NCI-H1694 treated with DMSO at 0.1 percent for 48 hours (cell line): ENCODE measurements around the gene GPATCH4.

Source experiments
- DNase-seq: peaks from one replicate; lab custom pipeline; 2025; lab: John Stamatoyannopoulos, UW

GPATCH4 gene

DNA sequence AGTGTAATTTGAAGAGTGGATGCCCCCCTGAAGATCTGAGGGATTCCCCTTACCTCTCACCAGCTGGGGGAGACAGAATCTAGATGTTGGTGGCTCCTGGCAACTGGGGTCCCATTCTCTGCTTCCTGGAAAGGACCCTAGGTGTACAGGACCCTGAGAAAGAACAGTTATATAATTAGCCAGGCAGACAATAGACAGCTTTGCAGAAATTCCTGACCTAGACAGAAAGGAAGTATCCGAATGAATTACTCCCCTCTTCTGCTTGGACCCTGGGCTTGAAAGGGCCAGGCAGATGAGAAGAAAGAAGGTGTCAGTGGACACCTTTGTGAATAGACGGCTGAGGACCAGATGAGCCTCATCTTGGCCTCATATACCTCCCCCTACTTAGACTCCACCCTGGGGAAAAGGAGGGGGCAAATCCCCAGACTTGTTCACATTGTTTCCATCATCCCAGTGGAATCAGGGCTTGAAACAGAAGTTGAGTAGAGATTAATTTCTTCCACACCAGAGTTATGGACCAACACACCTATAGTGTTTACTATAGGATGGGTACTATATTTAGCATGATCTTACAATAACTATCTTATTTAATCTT is 27.1 kb downstream of the GPATCH4 start:
- DNase-seq = no peak

DNA sequence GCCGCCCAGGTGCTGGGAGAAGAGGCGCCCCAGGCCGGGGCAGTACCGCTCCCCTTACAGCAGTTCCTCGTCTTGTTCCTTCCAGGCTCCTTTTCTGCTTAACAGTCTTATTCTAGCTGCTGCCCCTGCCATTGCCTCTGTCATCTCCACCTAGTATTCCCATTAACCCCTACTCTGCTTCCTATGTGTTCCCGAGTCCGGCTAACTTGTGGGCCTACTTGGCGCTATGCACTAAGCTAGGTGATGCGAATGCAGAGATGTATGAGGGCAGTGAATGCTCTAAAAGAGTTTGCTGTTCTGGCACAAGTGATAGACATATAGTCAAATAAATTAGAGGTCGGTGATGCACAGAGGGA is 28.6 kb downstream of the GPATCH4 start:
- no peak for DNase-seq

DNA sequence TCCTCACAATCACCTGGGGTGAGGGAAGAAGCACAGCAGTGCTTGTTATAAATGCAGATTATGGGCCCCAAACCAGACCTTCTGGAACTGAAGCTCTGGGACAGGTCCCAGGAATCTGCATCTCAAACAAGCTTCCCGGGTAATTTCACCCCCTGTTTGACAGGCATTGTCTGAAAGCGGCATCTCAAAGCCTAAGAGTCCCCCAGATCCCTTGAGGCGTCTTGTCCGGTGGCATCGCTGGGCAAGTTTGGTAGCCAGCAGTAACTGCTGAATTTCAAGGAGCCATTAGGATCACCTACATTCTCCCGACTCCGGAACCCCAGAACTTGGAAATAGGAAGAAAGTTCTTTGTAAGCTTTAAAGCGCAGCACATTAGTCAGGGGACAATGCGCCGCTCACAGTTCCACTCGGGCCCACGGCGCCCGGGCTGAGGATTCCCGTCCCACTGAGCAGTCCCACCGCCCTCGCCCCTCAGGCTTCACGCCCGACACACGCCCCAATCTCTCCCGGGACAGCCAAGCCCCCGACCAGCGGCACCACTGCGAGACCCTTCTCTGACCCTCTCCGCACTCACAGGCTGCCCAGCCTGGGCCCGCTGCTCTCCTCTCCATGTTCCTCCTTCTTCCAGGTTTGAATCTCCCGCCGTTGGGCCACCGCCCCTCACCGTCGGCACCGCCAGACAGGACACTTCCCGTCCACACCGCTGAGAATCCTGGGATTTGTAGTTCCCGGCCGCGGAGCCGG is 29.2 kb downstream of the GPATCH4 start, which contains the start of gene IQGAP3:
TSS of gene IQGAP3 (minus strand) at position 647 of the 744 bp plus-strand sequence. CDS start at position 611, 36 bp downstream.
- DNase-seq = peak; percentile 82

DNA sequence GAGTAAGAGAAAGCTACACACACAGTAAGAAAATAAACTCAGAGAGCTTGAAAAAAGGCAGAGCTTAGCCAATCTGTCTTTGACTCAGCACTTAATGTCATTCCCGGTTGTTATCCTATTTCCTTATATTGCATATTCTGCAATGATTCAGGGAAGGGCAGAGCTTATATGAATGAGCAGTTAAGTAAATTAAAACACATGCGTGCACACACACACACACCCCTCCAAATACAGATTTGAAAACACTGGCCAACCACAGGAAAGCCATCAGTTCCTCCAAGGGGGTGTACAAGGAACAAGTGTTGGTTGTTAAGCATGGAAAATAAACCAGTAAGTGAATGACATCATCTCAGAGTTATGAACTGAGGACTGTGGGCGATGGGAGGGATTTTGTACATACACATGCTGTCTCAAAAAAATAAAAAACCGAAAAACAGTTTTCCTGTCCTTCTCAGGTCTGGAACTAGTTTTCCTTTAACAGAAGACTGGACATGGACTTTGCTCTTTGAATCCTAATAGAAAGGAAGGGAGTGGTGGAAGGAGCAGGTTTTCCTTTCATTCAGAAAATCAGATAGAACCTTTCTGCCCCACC is 29.9 kb downstream of the GPATCH4 start:
- no peak for DNase-seq

DNA sequence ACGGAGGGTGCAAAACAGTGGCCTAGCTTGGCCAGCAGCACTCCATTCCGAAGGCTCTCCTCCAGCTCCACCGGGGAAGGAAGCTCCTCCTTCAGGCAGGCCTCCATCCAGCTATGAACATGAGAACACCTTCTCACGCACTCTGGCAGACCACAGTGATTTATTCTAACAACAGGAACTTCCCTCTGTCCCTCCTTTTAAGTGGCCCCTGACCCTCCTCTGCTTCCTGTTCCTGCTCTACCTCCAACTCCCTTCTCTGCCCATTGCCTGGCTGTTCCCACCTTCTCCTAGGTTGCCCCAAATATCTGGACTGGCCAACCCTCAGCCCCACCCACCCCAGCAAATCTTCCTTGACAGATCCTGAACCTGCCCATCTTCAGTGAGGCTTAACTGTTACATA is 34.8 kb downstream of the GPATCH4 start:
- no peak for DNase-seq

DNA sequence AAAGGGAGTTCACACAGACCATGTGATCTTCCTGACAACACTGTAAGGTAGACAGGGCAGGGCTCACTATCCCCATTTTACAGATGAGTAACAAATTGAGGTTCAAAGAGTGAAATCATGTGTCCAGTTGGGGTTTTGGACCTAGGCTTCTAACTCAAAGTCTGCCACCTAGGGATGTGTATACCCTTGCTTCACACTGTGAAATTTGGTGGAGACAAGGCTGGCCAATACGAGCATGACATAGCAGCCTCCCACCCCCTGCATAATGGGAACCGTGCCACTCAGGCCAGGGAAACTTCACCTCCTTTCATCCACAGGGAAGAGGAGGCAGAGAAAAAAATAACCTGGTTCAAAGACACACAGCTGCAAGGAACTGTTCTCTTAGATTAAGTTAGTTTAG is 35.8 kb downstream of the GPATCH4 start:
- no peak for DNase-seq

DNA sequence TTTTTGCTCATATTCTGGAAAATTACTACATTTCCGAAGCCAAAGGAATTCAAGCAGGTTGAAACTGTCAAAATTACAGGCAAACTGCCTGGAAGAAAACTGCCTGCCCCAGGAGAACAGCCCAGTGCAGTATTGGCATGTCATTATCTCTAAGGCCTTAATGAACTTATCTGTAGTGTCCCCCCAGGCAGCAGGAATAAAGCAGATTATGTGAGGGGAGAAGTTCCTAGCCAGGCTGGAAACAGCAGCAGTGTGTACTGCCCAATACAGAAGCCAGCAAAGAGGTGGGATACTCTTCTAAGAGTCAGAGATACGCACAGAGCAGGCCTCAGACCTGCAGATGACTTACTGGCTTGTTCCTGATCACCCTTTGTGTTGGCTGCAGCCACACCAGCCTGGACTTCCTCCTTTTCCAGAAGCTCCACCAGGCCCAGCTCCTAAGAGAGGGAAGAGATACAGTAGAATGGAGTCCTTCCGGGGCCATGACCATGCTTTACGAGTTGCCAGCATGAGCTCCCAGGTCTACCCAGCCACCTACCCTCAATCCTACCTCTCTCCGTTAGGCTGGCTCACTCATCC is 40.6 kb downstream of the GPATCH4 start:
- no peak for DNase-seq

DNA sequence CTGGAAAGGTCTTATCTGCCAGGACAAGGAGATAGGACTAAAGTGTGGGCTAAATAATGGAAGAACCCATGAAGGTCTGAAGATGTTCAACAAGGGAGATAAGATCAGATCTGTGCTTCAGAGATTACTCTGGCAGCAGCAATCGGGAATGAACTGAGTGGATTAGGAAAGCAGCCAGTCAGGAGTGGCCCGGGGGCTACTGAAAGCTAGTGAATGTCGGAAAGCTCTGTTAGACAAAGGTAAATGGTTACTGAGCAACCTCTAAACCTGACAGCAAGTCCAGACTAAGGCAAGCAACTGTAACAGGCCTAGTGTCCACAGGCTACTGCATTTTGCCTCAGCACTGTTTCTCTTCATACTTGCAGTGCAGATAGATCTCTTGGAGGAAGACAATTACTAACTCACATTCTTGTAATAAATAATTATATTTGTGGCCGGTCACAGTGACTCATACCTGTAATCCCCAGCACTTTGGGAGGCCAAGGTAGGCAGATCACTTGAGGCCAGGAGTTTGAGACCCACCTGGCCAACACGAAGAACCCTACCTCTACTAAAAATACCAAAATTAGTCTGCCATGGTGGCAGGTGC is 41.4 kb downstream of the GPATCH4 start:
- no peak for DNase-seq

DNA sequence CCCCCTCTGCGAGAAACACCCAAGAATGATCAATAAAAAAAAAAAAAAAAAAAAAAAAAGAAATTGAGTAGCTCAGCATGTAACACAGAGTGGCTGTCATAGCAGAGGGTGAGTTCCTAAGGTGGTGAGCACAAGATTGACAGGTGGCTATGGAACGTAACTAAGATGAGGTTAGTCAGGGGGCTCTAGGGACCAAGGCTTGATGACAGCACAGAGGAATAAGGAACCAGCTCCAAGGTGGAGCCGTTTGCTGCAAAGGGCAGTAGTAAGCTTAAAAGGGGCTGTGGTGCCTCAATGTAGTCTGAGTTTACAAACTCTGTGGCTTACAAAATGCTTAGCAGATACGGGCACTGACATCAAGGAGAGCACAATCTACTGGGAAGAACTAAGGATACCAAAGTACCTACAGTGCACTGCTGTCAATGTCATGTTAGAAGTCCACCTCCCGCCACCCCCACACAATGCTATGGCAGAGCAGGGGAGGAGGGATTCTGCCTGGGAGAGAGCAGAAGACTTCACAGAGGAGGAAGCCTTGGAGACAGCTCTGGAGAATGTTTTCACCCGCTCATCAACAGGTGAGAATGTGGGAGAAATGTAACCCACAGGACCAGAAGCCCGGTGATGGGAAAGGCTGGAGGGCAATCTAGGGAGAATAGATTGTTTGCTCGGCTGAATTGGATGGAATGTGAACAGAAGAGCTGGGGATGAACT is 42.0 kb downstream of the GPATCH4 start:
- DNase-seq = no peak

DNA sequence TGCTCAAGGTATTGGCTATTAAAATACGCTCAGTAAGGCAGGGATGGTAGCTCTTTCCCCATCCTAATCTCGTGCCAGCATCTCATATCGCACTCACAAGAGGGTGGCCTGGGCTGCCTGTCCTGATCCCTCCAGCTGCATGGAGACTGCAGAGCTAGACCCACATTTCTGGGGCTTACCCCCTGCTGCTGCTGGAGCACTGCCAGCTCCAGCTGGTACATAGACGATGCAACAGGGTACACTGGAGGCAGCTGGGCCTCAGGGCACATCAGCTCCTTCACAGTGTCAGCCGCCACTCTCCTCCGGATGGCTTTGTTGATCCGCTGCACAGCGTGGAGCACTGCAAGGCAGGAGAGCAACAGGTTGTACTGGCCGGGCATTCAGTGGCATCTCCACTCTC is 44.9 kb downstream of the GPATCH4 start:
- no peak for DNase-seq

DNA sequence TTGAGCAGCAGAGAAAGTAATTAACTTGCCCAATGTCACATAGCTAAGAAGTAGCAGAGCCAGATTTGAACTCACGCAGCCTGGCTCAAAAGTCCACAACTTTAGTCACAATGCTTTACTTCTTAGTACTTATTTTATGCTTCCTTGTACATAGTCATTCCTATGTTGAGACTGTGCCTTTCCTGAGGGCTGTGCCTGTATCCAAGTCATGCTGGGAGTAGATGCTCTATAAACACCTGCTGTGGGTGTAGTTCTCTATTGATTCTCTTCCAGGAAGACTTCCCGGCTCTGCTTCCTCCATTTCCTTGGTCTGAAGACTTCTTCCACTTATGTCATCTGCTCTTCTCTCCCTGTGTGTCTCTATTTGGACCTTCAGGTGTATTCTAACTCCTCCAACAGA is 45.6 kb downstream of the GPATCH4 start:
- DNase-seq = no peak

DNA sequence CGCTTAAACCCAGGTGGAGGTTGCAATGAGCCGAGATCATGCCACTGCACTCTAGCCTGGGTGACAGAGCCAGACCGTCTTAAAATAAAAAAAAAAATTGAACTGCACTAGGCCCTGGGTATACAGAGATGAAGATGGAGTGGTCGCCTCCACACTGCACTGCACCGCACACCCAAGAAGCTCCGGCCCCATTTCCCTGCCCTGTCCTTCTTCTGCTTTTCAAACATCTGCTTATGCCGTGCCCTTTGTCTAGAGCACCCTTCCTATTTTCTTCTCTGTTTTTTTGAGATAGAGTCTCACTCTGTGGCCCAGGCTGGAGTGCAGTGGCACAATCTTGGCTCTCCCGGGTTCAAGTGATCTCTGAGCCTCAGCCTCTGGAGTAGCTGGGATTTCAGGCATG is 46.3 kb downstream of the GPATCH4 start:
- DNase-seq = no peak

DNA sequence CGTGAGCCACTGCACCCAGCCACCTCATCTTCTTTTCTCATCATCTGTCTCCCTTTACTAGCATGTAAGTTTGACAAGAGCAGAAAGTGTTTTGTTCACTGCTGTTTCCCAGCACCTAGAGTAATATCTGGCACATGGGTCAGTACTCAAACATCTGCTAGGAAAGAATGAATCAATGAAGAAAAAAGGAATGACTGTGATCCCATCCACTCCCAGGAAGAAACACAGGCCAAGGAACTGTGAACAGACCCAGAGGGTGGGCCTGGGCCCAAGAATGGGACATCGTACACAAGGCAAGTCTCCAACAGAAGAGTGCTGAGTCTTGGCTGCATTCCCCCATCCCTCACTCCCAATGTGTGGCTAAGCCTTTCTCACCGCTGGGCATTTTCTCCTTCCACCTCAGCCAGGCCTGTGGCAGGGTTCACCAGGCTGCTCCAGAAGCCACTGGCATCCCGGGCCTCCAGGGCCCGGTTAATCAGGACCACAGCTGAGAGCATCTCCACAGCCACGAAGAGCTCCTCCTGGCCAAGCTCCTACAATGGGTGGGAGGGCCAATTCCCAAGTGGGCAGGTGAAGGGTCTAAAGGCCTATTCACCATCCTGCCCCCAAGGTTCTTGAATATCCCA is 47.3 kb downstream of the GPATCH4 start:
- DNase-seq = no peak

DNA sequence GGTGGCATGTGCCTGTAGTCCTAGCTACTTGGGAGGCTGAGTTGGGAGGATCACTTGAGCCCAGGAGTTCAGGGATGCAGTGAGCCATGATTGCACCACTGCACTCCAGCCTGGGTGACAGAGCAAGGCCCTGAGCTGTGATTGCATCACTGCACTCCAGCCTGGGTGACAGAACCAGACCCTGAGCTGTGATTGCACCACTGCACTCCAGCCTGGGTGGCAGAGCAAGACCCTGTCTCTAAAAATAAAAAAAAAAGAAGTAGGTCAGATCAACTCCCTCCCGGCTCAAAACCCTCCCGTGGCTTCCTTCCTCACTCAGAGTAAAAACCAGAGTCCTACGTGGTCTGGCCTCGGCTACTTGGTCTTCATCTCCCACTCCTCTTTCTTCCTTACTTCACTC is 48.3 kb downstream of the GPATCH4 start:
- DNase-seq = peak; percentile 5

DNA sequence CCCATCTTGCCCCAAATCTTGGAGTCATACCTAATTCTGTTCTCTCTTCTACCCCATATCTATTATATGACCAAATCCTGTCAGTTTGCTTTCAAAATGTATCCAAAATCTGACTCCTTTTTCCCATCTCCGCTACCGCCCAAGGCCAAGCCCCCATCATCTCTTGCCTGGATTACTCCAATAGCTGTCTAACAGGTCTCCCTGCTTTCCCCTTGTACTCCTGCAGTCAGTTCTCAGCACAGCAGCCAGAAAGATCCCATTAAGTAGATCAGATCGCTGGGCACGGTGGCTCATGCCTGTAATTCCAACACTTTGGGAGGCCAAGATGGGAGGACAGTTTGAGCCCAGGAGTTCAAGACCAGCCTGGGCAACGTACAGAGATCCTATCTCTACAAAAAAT is 48.8 kb downstream of the GPATCH4 start:
- no peak for DNase-seq

DNA sequence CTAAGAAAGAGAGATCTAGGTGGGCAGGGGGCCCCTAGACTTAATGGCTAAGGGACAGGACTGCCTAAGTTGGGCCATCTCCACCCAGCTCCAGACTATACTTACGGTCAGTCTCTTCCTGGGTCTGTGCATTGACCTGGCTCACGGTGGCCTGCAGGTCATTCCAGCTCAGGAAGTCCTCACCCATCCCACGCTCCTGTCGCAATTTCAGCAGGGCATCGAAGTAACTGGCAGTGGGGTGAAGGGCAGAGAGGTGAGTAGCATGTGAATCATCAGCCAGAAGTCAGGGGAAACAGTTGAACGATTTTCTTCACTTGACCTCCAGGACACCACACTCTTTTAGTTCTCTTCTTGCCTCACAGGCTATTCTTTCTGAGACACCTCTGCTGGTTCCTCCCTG is 49.4 kb downstream of the GPATCH4 start:
- DNase-seq = no peak

DNA sequence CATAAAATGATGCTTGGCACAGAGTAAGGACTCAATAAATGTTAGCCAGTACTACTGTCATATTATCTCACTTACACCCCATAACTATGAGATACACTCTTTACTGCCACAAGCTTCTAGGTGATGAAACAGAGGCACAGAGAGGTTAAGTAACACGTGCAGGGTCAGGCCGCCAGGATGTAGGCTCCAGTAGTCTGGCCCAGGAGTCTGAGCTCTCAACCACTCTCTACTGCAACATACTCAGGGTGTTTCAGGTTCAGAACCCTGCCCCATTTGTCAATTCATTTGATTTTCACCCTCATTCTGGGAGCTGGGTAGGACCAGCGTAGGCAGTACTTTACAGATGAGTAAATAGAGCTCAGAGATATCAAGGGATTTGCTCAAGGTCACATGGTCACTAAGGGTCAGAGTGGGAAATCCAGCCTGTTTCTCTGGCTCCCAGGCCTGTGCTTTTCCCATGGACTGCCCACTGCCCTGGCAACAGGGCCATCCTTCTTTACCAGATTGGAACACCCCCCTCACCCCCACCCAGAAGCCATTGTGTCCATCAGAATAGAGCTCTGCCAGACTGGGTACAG is 50.1 kb downstream of the GPATCH4 start:
- DNase-seq = no peak

DNA sequence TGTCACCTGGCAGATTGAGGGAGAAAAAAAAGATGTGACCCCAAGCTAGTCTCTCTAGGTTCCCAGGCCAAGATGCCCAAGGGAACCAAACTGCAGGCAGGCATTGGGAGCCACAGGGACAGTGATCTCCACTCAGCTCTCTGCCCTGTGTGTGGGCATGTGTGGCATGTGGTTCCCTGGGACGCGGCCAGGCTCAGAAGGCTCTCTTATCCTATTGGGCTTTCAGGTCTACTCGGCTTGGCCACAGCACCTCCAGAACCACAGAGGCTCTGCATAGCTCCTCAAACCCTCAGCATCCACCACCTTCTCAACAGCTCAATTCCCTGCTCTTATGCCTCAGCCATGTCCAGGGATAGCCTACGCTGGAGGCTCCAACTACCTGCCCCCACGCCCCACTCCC is 50.9 kb downstream of the GPATCH4 start:
- no peak for DNase-seq

DNA sequence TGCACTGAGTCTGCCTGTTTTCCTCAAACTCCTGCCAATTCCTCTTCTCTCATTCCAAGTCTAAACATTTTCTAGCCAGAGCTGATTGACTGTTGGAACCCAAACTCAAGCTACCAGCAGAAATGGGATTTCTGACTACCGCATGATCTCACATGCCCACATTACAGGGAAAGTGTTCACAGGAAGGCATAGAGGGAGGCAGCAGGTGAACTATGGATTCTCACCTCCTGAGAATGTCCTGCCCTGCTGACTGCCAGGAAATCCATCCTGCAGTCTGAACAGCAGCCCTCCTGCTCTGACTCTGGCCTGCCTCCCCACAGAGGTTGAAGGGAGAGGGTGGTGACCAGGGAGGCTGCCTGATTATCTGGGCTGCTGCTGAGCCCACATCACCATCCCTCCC is 51.4 kb downstream of the GPATCH4 start:
- no peak for DNase-seq

DNA sequence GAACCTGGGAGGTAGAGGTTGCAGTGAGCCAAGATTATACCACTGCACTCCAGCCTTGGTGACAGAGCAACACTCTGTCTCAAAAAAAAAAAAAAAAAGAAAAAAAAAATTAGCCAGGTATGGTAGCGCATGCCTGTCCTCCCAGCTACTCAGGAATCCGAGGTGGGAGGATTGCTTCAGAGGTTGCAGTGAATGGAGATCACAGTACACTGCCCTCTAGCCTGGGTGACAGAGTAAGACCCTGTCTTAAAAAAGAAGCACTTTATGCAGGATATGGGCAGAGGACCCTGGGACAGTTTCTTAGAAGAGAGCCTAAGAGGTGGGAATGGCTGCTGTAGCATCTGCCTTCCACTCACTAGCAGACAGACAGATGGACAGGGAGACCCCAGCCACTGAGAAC is 51.9 kb downstream of the GPATCH4 start:
- DNase-seq = no peak

DNA sequence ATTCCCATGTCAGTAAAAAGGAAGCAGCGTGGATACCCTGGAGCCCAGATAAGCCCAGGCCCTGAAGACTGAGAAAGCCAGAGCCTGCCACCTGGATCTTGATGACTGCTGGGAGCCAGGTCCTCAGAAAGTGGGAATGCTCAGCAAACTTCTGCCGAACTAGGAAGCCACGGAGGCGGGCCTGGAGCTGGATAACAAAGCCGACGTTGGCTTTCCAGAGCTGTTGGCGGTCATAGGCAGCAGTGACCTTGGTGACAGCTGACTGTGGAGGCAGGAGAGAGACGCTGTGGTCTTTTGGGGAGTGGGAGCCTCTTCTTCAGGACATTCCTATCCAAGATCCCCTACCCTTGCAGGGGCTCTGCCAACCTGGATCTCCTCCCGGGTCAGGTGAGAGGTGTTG is 53.3 kb downstream of the GPATCH4 start:
- no peak for DNase-seq
